ENCODE results near the gene COMMD6.

DNA sequence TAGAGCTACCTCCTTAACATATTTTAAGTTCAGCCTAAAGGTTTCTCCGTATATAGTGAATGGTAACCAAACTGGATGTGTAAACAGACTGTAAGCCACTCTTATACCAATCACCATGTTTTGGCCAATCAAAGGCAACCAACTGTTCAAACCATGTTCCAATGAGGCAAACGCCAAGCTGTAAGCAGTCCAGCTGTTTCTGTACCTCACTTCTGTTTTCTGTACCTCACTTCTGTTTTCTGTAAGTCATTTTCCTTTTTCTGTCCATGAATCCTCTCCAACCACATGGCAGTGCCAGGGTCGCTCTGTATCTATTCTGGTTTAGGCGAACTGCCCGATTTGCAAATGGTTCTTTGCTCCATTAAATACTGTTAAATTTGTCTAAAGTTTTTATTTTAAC lies 24.4 kb downstream of the COMMD6 start:
- TF ChIP-seq EP300 (conservative IDR thresholded peaks at IDR 0.05; ENCODE audit: poor library complexity, severe bottlenecking) (no peak), TAF1 (IDR thresholded peaks at IDR 0.05; ENCODE audit: low read depth) (no peak), CTCF (IDR thresholded peaks at IDR 0.05; ENCODE audit: poor library complexity, severe bottlenecking) (no peak)

Measured in neural cell (in vitro differentiated cells).